ENCODE results near the gene TCOF1.

DNA sequence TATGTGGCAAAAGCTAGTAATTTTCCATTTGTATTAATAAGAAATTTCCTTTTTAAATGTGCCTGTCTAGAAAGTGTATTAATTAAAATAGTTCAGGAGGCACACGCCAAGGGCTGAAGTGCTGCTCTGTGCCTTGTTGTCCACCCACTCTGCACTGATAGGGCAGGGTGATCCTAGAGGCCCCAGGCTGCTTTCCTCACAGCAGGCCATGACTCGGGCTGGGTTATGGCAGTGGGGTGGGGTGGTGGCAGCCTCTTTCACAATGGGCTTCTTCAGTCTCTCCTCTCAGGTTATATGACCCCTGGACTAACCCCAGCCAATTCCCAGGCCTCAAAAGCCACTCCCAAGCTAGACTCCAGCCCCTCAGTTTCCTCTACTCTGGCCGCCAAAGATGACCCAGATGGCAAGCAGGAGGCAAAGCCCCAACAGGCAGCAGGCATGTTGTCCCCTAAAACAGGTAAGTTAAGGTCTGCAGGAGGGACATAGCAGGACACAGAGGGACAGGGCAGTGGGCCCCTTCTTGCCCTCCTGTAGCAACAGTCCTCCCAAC lies 35.7 kb downstream of the TCOF1 start:
- TF ChIP-seq, protein P1, sequence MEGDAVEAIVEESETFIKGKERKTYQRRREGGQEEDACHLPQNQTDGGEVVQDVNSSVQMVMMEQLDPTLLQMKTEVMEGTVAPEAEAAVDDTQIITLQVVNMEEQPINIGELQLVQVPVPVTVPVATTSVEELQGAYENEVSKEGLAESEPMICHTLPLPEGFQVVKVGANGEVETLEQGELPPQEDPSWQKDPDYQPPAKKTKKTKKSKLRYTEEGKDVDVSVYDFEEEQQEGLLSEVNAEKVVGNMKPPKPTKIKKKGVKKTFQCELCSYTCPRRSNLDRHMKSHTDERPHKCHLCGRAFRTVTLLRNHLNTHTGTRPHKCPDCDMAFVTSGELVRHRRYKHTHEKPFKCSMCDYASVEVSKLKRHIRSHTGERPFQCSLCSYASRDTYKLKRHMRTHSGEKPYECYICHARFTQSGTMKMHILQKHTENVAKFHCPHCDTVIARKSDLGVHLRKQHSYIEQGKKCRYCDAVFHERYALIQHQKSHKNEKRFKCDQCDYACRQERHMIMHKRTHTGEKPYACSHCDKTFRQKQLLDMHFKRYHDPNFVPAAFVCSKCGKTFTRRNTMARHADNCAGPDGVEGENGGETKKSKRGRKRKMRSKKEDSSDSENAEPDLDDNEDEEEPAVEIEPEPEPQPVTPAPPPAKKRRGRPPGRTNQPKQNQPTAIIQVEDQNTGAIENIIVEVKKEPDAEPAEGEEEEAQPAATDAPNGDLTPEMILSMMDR (IDR thresholded peaks at IDR 0.05): no peak
- TF ChIP-seq EP300 (IDR thresholded peaks at IDR 0.05): no peak
- no peak for TF ChIP-seq POLR2A (IDR thresholded peaks at IDR 0.05)

Data from tibial nerve (tissue), 4 donors.